ENCODE data around the gene OTUD1. TPM values are rescaled to one million over a fixed set of nuclear protein-coding genes. Genes with fewer than 3 reads are reported as not detected.
"Not testable (repeated sequence)": the region's sequence is repeated elsewhere in the genome, so short reads cannot be mapped to it uniquely, and the experiment has no call there.

Gene OTUD1, protein sequence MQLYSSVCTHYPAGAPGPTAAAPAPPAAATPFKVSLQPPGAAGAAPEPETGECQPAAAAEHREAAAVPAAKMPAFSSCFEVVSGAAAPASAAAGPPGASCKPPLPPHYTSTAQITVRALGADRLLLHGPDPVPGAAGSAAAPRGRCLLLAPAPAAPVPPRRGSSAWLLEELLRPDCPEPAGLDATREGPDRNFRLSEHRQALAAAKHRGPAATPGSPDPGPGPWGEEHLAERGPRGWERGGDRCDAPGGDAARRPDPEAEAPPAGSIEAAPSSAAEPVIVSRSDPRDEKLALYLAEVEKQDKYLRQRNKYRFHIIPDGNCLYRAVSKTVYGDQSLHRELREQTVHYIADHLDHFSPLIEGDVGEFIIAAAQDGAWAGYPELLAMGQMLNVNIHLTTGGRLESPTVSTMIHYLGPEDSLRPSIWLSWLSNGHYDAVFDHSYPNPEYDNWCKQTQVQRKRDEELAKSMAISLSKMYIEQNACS
- total RNA-seq (2014; rRNA removed; shearing (Covaris generic)): 10.4 and 11.8 TPM in 2 replicates

DNA sequence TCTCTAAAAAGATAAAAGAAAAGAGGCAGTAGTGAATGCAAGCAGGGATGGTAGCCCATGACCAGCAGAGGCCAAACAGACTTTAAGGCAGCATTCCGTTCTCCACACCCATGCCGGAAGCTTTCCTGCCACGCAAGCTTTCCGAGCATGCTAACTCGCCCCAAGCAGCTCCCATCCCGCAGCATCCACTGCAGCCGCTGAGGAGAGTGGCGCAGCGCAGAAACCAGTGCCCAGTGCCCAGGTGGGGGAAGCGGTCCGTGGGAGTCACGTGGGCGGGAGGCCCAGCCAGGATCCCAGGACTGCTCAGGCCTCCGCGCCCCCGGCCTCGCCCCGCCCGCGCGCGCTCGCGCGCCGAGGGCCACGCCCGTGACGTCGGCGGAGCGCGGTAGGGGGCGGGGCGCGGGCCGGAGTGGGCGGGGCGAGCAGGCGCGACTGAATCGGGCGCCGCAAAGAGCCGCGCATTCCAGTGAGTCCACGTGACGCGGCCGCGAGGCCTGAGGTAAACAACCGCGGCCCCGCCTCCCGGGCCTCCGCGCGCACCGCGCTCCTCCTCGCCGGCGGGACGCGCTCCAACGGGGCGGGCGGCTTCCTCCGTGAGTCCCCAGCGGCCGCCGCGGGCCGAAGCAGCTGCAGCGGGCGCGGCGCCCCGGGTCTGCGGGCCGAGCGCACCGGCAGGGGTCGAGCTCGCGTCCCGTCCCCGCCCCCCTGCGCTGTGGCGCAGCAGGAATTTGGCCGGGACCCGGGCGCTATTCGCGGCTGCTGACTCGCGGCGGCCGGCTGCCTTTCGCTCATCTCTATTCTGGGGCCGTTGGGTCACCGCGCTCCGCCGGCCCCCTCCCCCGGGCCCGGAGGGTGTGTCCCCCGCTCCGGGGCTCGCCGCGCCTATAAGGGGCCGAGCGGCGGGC lies at the start of gene OTUD1:
Gene OTUD1 (plus strand): TSS at position 529 of the 905 bp plus-strand sequence. CDS start 383 bp downstream, outside the sequence.
- H3K36me3 ChIP-seq: peaks cover 11% of the 10 kb centered on the region
- peak; percentile 92 to 95 for DNase-seq

GRCh38 chr10:23390408-23390807 lies 48.5 kb upstream of the OTUD1 start:
- H3K9me3 ChIP-seq (replicated peaks); H3K4me3 ChIP-seq; H3K27ac ChIP-seq; H3K4me1 ChIP-seq; H3K36me3 ChIP-seq; H3K27me3 ChIP-seq; DNase-seq: not testable (repeated sequence)

More for the DNA sequence above, at the start of gene OTUD1:
- H3K27me3 ChIP-seq: no peaks in the 10 kb centered on the region
- no peaks in the 10 kb centered on the region for H3K9me3 ChIP-seq (replicated peaks)
- peak within 1 kb of the TSS; percentile 47; the same call in 1 of the 2 replicates for H3K27ac ChIP-seq
- peak within 1 kb of the TSS; percentile 87 for H3K4me3 ChIP-seq
- H3K4me1 ChIP-seq: peaks cover 15% of the 10 kb centered on the region

- no peak overlapping the region for H3K27ac ChIP-seq
- no peaks in the 10 kb centered on the region for H3K36me3 ChIP-seq
- no peaks in the 10 kb centered on the region for H3K9me3 ChIP-seq (replicated peaks)
- no peaks in the 10 kb centered on the region for H3K27me3 ChIP-seq
- H3K4me1 ChIP-seq: no peaks in the 10 kb centered on the region
- no peak for DNase-seq
- H3K4me3 ChIP-seq: no peak overlapping the region
Measured at GRCh38 chr10:23390809-23391208, 48.1 kb upstream of the OTUD1 start.

- no peak overlapping the region for H3K4me3 ChIP-seq
- DNase-seq: no peak
- no peaks in the 10 kb centered on the region for H3K4me1 ChIP-seq
- no peaks in the 10 kb centered on the region for H3K9me3 ChIP-seq (replicated peaks)
- no peaks in the 10 kb centered on the region for H3K27me3 ChIP-seq
- no peak overlapping the region for H3K27ac ChIP-seq
- H3K36me3 ChIP-seq: no peaks in the 10 kb centered on the region
Measured at GRCh38 chr10:23391821-23392220, 47.1 kb upstream of the OTUD1 start.

DNA sequence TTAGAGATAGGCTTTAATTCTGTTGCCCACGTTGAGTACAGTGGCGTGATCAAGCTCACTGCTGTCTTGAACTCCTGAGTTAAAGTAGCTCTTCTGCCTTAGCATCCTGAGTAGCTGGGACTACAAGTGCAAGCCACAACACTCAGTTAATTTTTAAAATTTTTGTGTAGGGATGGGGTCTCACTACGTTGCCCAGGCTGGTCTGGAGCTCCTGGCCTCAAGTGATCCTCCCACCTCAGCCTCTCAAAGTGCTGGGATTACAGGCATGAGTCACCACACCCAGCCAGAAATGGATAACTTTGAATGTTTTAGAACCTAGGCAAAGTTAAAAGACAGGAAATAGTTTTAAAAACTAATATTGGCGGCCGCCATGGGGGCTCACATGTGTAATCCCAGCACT lies 43.9 kb upstream of the OTUD1 start:
- Histone ChIP-seq H3K27ac (no peak overlapping the region), H3K36me3 (no peaks in the 10 kb centered on the region), H3K9me3 (replicated peaks) (no peaks in the 10 kb centered on the region), H3K4me1 (peaks cover 5% of the 10 kb centered on the region), H3K4me3 (no peak overlapping the region), H3K27me3 (no peaks in the 10 kb centered on the region)
- DNase-seq: no peak

- DNase-seq: no peak
- H3K27me3 ChIP-seq: no peaks in the 10 kb centered on the region
- H3K4me3 ChIP-seq: no peak overlapping the region
- H3K9me3 ChIP-seq (replicated peaks): no peaks in the 10 kb centered on the region
- H3K4me1 ChIP-seq: peaks cover 20% of the 10 kb centered on the region
- H3K36me3 ChIP-seq: no peaks in the 10 kb centered on the region
- no peak overlapping the region for H3K27ac ChIP-seq
Measured at GRCh38 chr10:23396695-23397094, 42.2 kb upstream of the OTUD1 start.

DNA sequence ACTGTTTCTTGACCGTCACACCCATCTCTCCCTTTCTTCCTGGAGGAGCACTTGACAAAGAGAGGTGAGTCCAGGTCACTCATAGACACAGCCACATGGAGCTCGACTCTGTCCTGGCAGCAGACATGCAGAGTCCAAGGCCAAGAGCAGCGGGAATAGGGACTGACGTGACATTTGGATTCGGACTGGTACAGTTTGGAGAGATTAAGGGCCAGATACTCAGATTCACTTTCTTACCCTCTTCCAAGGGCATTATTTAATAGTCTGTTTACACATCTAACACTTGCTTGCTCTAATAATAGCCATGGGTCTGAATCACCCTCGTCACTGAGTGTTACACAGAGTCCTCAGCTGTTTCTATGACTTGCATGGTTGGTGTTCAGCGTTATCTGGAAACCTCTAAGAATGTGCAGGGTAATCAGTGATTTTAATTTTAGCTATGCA lies 39.2 kb upstream of the OTUD1 start:
- Histone ChIP-seq H3K36me3 (no peaks in the 10 kb centered on the region), H3K4me3 (peak overlapping the region; percentile 13), H3K27ac (peak overlapping the region; percentile 73), H3K27me3 (no peaks in the 10 kb centered on the region), H3K4me1 (peaks cover 37% of the 10 kb centered on the region), H3K9me3 (replicated peaks) (no peaks in the 10 kb centered on the region)
- peak; percentile 73 to 84 for DNase-seq

- Histone ChIP-seq H3K4me3 (no peak overlapping the region), H3K4me1 (peaks cover 42% of the 10 kb centered on the region), H3K9me3 (replicated peaks) (no peaks in the 10 kb centered on the region), H3K27me3 (no peaks in the 10 kb centered on the region), H3K36me3 (no peaks in the 10 kb centered on the region), H3K27ac (peak overlapping the region; percentile 36)
- peak; percentile 58 to 73 for DNase-seq
Measured at GRCh38 chr10:23402856-23403255, 36.0 kb upstream of the OTUD1 start.

- H3K4me1 ChIP-seq: peaks cover 45% of the 10 kb centered on the region
- H3K27ac ChIP-seq: 0 out of 2 replicates have a peak overlapping the region, but pooled peaks have one; percentile 36
- no peaks in the 10 kb centered on the region for H3K27me3 ChIP-seq
- no peak for DNase-seq
- H3K4me3 ChIP-seq: no peak overlapping the region
- no peaks in the 10 kb centered on the region for H3K36me3 ChIP-seq
- no peaks in the 10 kb centered on the region for H3K9me3 ChIP-seq (replicated peaks)
Measured at GRCh38 chr10:23403278-23403677, 35.6 kb upstream of the OTUD1 start.

GRCh38 chr10:23403719-23404118 lies 35.2 kb upstream of the OTUD1 start:
- Histone ChIP-seq H3K36me3 (no peaks in the 10 kb centered on the region), H3K27ac (no peak overlapping the region), H3K27me3 (no peaks in the 10 kb centered on the region), H3K4me1 (peaks cover 49% of the 10 kb centered on the region), H3K9me3 (replicated peaks) (no peaks in the 10 kb centered on the region), H3K4me3 (no peak overlapping the region)
- no peak for DNase-seq

- Histone ChIP-seq H3K9me3 (replicated peaks) (no peaks in the 10 kb centered on the region), H3K4me1 (peaks cover 50% of the 10 kb centered on the region), H3K27me3 (no peaks in the 10 kb centered on the region), H3K27ac (no peak overlapping the region), H3K4me3 (no peak overlapping the region), H3K36me3 (no peaks in the 10 kb centered on the region)
- no peak for DNase-seq
Measured at GRCh38 chr10:23404461-23404980, 34.4 kb upstream of the OTUD1 start.

DNA sequence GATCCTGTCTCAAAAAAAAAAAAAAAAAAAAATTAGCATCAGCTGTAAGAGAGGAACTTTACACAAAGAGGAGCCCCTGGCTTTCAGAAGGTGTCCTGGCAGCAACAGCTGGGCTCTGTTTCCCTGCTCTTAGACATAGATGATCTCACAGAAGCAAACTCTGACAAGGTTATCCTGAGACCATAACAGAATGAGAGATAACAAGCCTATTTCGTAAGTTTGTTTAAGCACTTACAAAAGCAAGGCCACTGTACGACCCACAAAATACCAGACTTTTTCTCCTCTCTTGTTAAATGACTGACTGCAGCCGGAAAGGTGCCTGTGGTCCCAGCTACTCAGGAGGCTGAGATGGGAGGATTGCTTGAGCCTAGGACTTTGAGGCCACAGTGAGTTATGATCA lies 33.3 kb upstream of the OTUD1 start:
- peak; percentile 64 to 75 for DNase-seq
- Histone ChIP-seq H3K4me3 (no peak overlapping the region), H3K9me3 (replicated peaks) (no peaks in the 10 kb centered on the region), H3K27ac (no peak overlapping the region), H3K27me3 (no peaks in the 10 kb centered on the region), H3K4me1 (peaks cover 48% of the 10 kb centered on the region), H3K36me3 (no peaks in the 10 kb centered on the region)

DNA sequence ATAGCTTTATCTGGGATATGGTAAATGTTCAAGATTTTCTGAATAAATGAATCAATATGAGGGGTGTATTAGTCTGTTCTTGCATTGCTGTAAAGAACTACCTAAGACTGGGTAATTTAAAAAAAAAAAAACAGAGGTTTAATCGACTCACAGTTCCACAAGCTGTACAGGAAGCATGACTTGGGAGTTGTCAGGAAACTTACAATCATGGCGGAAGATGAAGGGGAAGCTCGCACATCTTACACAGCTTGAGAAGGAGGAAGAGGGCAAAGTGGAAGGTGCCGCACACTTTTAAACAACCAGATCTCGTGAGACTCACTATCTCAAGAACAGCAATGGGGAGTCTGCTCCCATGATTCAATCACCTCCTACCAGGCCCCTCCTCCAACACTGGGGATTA lies 32.5 kb upstream of the OTUD1 start:
- no peak overlapping the region for H3K4me3 ChIP-seq
- H3K36me3 ChIP-seq: no peaks in the 10 kb centered on the region
- H3K27ac ChIP-seq: no peak overlapping the region
- no peaks in the 10 kb centered on the region for H3K9me3 ChIP-seq (replicated peaks)
- H3K4me1 ChIP-seq: peaks cover 40% of the 10 kb centered on the region
- no peaks in the 10 kb centered on the region for H3K27me3 ChIP-seq
- no peak for DNase-seq

DNA sequence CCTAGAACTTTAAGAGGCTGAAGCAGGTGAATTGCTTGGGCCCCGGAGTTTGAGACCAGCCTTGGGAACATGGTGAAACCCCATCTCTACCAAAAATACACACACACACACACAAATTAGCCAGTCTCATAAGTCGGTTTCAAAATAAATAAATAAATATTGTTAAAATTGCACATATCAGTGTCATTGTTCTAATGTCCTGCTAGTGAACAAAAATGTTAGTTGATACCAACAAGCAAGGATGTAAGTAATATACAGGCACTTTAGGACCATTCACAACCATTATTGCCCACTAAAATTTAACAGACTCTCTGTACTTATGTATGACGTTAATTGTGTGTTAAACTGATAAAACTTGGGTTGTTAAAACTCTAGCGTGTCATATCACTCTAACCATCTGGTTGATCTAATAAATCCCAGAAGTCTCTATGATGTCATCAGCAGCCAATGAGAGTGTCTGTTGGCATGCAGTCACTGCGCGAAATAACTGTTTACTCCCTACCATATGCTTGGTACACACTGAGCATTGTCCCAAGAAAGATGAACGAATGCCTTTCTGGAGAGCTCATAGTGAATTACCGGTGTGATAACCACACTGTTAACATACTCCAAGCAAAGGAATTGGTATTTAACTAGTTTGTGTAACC lies 30.4 kb upstream of the OTUD1 start:
- H3K27me3 ChIP-seq: no peaks in the 10 kb centered on the region
- peak overlapping the region; percentile 18 for H3K27ac ChIP-seq
- peaks cover 42% of the 10 kb centered on the region for H3K4me1 ChIP-seq
- H3K9me3 ChIP-seq (replicated peaks): no peaks in the 10 kb centered on the region
- no peaks in the 10 kb centered on the region for H3K36me3 ChIP-seq
- DNase-seq: peak; percentile 42 to 73
- H3K4me3 ChIP-seq: no peak overlapping the region
